ENCODE data around the gene RAB36. TPM values are rescaled to one million over a fixed set of nuclear protein-coding genes. Genes with fewer than 3 reads are reported as not detected.

RAB36 gene
- total and polyA plus RNA-seq, 7 experiments from 2014 or later: 0.10 to 1.2 (median 0.40) TPM

- no peaks in the 10 kb centered on the region for H3K4me1 ChIP-seq (ENCODE audit: control insufficient read depth in 2 of 2, insufficient read depth in 2 of 2, low read length in 2 of 2)
- no peak overlapping the region for H3K4me3 ChIP-seq (ENCODE audit: low read length)
- Mint-ChIP-seq H3K27me3 (no peaks in the 10 kb centered on the region), H3K27ac (peak overlapping the region in 2 of 9 donors; percentile 41 to 66), H3K36me3 (no peaks in the 10 kb centered on the region), H3K9me3 (peaks cover 0 to 3% (median 0%) of the 10 kb centered on the region in 11 donors), H3K4me3 (no peak overlapping the region), H3K4me1 (peaks cover 2 to 5% (median 3%) of the 10 kb centered on the region in 7 donors)
- ChIA-PET POLR2A (no interaction called here), CTCF (interaction anchor here (0.9 to 1.0 kb wide), 3 partner anchors 9 to 121 kb away, joined by 3 read pairs; no protein-coding TSS in a partner anchor)
- H3K36me3 ChIP-seq (ENCODE audit: control insufficient read depth in 2 of 3, insufficient read depth in 3 of 3, low read length in 3 of 3): no peaks in the 10 kb centered on the region
- DNase-seq (no peak), ATAC-seq (no peak)
- no peaks in the 10 kb centered on the region for H3K9me3 ChIP-seq (ENCODE audit: control insufficient read depth in 2 of 3, low read length in 3 of 3)
- no peak overlapping the region for H3K27ac ChIP-seq (ENCODE audit: low read depth, low read length)
- H3K27me3 ChIP-seq (ENCODE audit: control insufficient read depth in 2 of 2, insufficient read depth in 2 of 2, low read length in 2 of 2): no peaks in the 10 kb centered on the region
- intact Hi-C loops (cut with micrococcal nuclease): no loop called here
These were observed 23.7 kb downstream of the RAB36 start for GRCh38 chr22:23169043-23169406.

- intact Hi-C loops (cut with micrococcal nuclease): loop anchor here in 1 of 2 donors (2.0 kb wide), 1 partner anchor 29 kb away; no protein-coding TSS in a partner anchor
- DNase-seq (peak in 2 of 9 donors; percentile 23 to 28), ATAC-seq (no peak)
- Histone ChIP-seq H3K27ac (ENCODE audit: low read depth, low read length) (no peak overlapping the region), H3K4me3 (ENCODE audit: low read length) (no peak overlapping the region), H3K27me3 (ENCODE audit: control insufficient read depth in 2 of 2, insufficient read depth in 2 of 2, low read length in 2 of 2) (no peaks in the 10 kb centered on the region), H3K36me3 (ENCODE audit: control insufficient read depth in 2 of 3, insufficient read depth in 3 of 3, low read length in 3 of 3) (no peaks in the 10 kb centered on the region), H3K4me1 (ENCODE audit: control insufficient read depth in 2 of 2, insufficient read depth in 2 of 2, low read length in 2 of 2) (peaks cover 16 to 35% of the 10 kb centered on the region in 2 donors), H3K9me3 (ENCODE audit: control insufficient read depth in 2 of 3, low read length in 3 of 3) (no peaks in the 10 kb centered on the region)
- POLR2A ChIA-PET: interaction anchor here (0.6 to 1.1 kb wide), 2 partner anchors 10 to 74 kb away, joined by 4 to 5 read pairs; no protein-coding TSS in a partner anchor
- Mint-ChIP-seq H3K27ac (peak overlapping the region in 6 of 9 donors; percentile 26 to 86 (median 65)), H3K4me1 (peaks cover 26 to 41% (median 34%) of the 10 kb centered on the region in 7 donors), H3K4me3 (peak overlapping the region in 2 of 10 donors; percentile 6 to 40), H3K36me3 (peaks cover 0 to 12% (median 0%) of the 10 kb centered on the region in 5 donors), H3K9me3 (peaks cover 0 to 14% (median 0%) of the 10 kb centered on the region in 11 donors), H3K27me3 (peaks cover 0 to 2% (median 0%) of the 10 kb centered on the region in 5 donors)
- CTCF ChIA-PET: interaction anchor here (0.6 to 6.8 kb wide), 8 partner anchors 32 to 210 kb away, joined by 3 to 69 read pairs (median 5); partner anchors contain the start of gene RAB36
These were observed 30.8 kb downstream of the RAB36 start for GRCh38 chr22:23175817-23176644.

- Histone ChIP-seq H3K4me1 (ENCODE audit: control insufficient read depth in 2 of 2, insufficient read depth in 2 of 2, low read length in 2 of 2) (peaks cover 16 to 35% of the 10 kb centered on the region in 2 donors), H3K4me3 (ENCODE audit: low read length) (no peak overlapping the region), H3K27ac (ENCODE audit: low read depth, low read length) (no peak overlapping the region), H3K27me3 (ENCODE audit: control insufficient read depth in 2 of 2, insufficient read depth in 2 of 2, low read length in 2 of 2) (no peaks in the 10 kb centered on the region), H3K9me3 (ENCODE audit: control insufficient read depth in 2 of 3, low read length in 3 of 3) (no peaks in the 10 kb centered on the region), H3K36me3 (ENCODE audit: control insufficient read depth in 2 of 3, insufficient read depth in 3 of 3, low read length in 3 of 3) (no peaks in the 10 kb centered on the region)
- ChIA-PET CTCF (interaction anchor here (0.6 to 6.8 kb wide), 7 partner anchors 32 to 210 kb away, joined by 3 to 69 read pairs (median 5); partner anchors contain the start of gene RAB36), POLR2A (interaction anchor here (0.6 to 0.7 kb wide), 2 partner anchors 11 to 91 kb away, joined by 3 to 5 read pairs; no protein-coding TSS in a partner anchor)
- DNase-seq (no peak), ATAC-seq (no peak)
- H3K36me3 Mint-ChIP-seq: peaks cover 0 to 12% (median 0%) of the 10 kb centered on the region in 5 donors
- peak overlapping the region in 3 of 10 donors; percentile 6 to 40 (median 6) for H3K4me3 Mint-ChIP-seq
- H3K27me3 Mint-ChIP-seq: peaks cover 0 to 2% (median 0%) of the 10 kb centered on the region in 5 donors
- peaks cover 26 to 41% (median 34%) of the 10 kb centered on the region in 7 donors for H3K4me1 Mint-ChIP-seq
- intact Hi-C loops (cut with micrococcal nuclease): no loop called here
- H3K9me3 Mint-ChIP-seq: peaks cover 0 to 14% (median 0%) of the 10 kb centered on the region in 11 donors
- H3K27ac Mint-ChIP-seq: peak overlapping the region in 5 of 9 donors; percentile 26 to 86 (median 60)
These were observed 31.4 kb downstream of the RAB36 start for GRCh38 chr22:23176645-23177027.

- H3K27me3 ChIP-seq (ENCODE audit: control insufficient read depth in 2 of 2, insufficient read depth in 2 of 2, low read length in 2 of 2): no peaks in the 10 kb centered on the region
- no peak overlapping the region for H3K4me3 ChIP-seq (ENCODE audit: low read length)
- H3K9me3 ChIP-seq (ENCODE audit: control insufficient read depth in 2 of 3, low read length in 3 of 3): no peaks in the 10 kb centered on the region
- POLR2A ChIA-PET: interaction anchor here (0.7 to 2.1 kb wide), 2 partner anchors 90 to 105 kb away, joined by 3 to 8 read pairs; no protein-coding TSS in a partner anchor
- peak overlapping the region in 2 of 9 donors; percentile 2 to 86 for H3K27ac Mint-ChIP-seq
- intact Hi-C loops (cut with micrococcal nuclease): no loop called here
- H3K27me3 Mint-ChIP-seq: peaks cover 0 to 2% (median 0%) of the 10 kb centered on the region in 5 donors
- peaks cover 30 to 42% (median 36%) of the 10 kb centered on the region in 7 donors for H3K4me1 Mint-ChIP-seq
- peaks cover 16 to 35% of the 10 kb centered on the region in 2 donors for H3K4me1 ChIP-seq (ENCODE audit: control insufficient read depth in 2 of 2, insufficient read depth in 2 of 2, low read length in 2 of 2)
- CTCF ChIA-PET: interaction anchor here (1.2 to 6.8 kb wide), 8 partner anchors 8 to 209 kb away, joined by 3 to 69 read pairs (median 6); partner anchors contain the start of gene RAB36
- peaks cover 0 to 16% (median 0%) of the 10 kb centered on the region in 5 donors for H3K36me3 Mint-ChIP-seq
- H3K36me3 ChIP-seq (ENCODE audit: control insufficient read depth in 2 of 3, insufficient read depth in 3 of 3, low read length in 3 of 3): no peaks in the 10 kb centered on the region
- no peak overlapping the region for H3K27ac ChIP-seq (ENCODE audit: low read depth, low read length)
- no peak for DNase-seq
- ATAC-seq: no peak
- peaks cover 0 to 14% (median 0%) of the 10 kb centered on the region in 11 donors for H3K9me3 Mint-ChIP-seq
- peak overlapping the region in 1 of 10 donors; percentile 39 for H3K4me3 Mint-ChIP-seq
These were observed 31.9 kb downstream of the RAB36 start for GRCh38 chr22:23177197-23177596.

- intact Hi-C loops (cut with micrococcal nuclease): loop anchor here (1.0 to 2.0 kb wide), 4 partner anchors 103 to 208 kb away; no protein-coding TSS in a partner anchor
- no peaks in the 10 kb centered on the region for H3K27me3 ChIP-seq (ENCODE audit: control insufficient read depth in 2 of 2, insufficient read depth in 2 of 2, low read length in 2 of 2)
- no peaks in the 10 kb centered on the region for H3K9me3 ChIP-seq (ENCODE audit: control insufficient read depth in 2 of 3, low read length in 3 of 3)
- ATAC-seq: peak; percentile 54
- Mint-ChIP-seq H3K9me3 (peaks cover 0 to 14% (median 0%) of the 10 kb centered on the region in 11 donors), H3K36me3 (peaks cover 0 to 28% (median 6%) of the 10 kb centered on the region in 5 donors), H3K27me3 (peaks cover 0 to 2% (median 0%) of the 10 kb centered on the region in 5 donors), H3K4me3 (peak overlapping the region; percentile 70 to 90 (median 80)), H3K27ac (peak overlapping the region; percentile 56 to 95 (median 82)), H3K4me1 (peaks cover 43 to 57% (median 51%) of the 10 kb centered on the region in 7 donors)
- ChIA-PET POLR2A (interaction anchor here (0.6 to 2.1 kb wide), 2 partner anchors 86 to 103 kb away, joined by 6 to 8 read pairs; no protein-coding TSS in a partner anchor), CTCF (interaction anchor here (0.7 to 6.8 kb wide), 14 partner anchors 10 to 209 kb away, joined by 3 to 69 read pairs (median 4); no protein-coding TSS in a partner anchor)
- H3K4me1 ChIP-seq (ENCODE audit: control insufficient read depth in 2 of 2, insufficient read depth in 2 of 2, low read length in 2 of 2): peaks cover 22 to 39% of the 10 kb centered on the region in 2 donors
- no peaks in the 10 kb centered on the region for H3K36me3 ChIP-seq (ENCODE audit: control insufficient read depth in 2 of 3, insufficient read depth in 3 of 3, low read length in 3 of 3)
- H3K4me3 ChIP-seq (ENCODE audit: low read length): no peak overlapping the region
- peak in 8 of 9 donors; percentile 38 to 76 (median 62) for DNase-seq
- H3K27ac ChIP-seq (ENCODE audit: low read depth, low read length): no peak overlapping the region
These were observed 33.4 kb downstream of the RAB36 start for GRCh38 chr22:23178512-23179254.
